Coronary artery (tissue), 2 donors: ENCODE data around the gene RPL13.

Experiments
- DNase-seq: peaks from one replicate; pipeline ENCODE4 v3.0.0-alpha.2; 2017; ENCODE audit warnings: low spot score
- H3K27ac ChIP-seq, 2 donors: fragments of 200-600 bp; sonication (generic); one replicate each; pipeline ENCODE4 v1.5.1; 2016 to 2019
- H3K4me3 ChIP-seq: fragments of 200-600 bp; sonication (generic); 2 replicates; pipeline ENCODE4 v1.5.1; 2016; ENCODE audit warnings: mild to moderate bottlenecking, moderate library complexity
- CTCF ChIP-seq: fragments of 200-600 bp; sonication (generic); IDR thresholded peaks from one replicate; pipeline ENCODE4 v1.5.1; 2019; ENCODE audit warnings: antibody characterized with exemption

The RPL13 gene

GRCh38 chr16:89560378-89561141, at the start of gene RPL13:
TSS of gene RPL13 (plus strand) at chr16:89560682. CDS start at chr16:89560960, 278 bp downstream.
- peak; percentile 97 for DNase-seq
- peak within 1 kb of the TSS; percentile 97 for H3K4me3 ChIP-seq
- no peak for TF ChIP-seq CTCF

GRCh38 chr16:89511374-89511773, 49.1 kb upstream of the RPL13 start:
- Histone ChIP-seq H3K27ac (no peak overlapping the region), H3K4me3 (no peak overlapping the region)
- no peak for TF ChIP-seq CTCF
- DNase-seq, result no peak

More at GRCh38 chr16:89560378-89561141, at the start of gene RPL13:
- peak within 1 kb of the TSS; percentile 89 to 97 for H3K27ac ChIP-seq

- DNase-seq, result no peak
- no peak for TF ChIP-seq CTCF
- Histone ChIP-seq H3K4me3 (no peak overlapping the region), H3K27ac (no peak overlapping the region)
These were observed 48.0 kb upstream of the RPL13 start for GRCh38 chr16:89512453-89512852.

GRCh38 chr16:89517128-89517527, 43.4 kb upstream of the RPL13 start:
- DNase-seq, result no peak
- no peak overlapping the region for H3K27ac ChIP-seq
- no peak for TF ChIP-seq CTCF
- H3K4me3 ChIP-seq, result no peak overlapping the region

GRCh38 chr16:89519881-89520280, 40.6 kb upstream of the RPL13 start:
- Histone ChIP-seq H3K27ac (no peak overlapping the region), H3K4me3 (no peak overlapping the region)
- TF ChIP-seq CTCF, result no peak
- DNase-seq, result no peak

- Histone ChIP-seq H3K4me3 (no peak overlapping the region), H3K27ac (no peak overlapping the region)
- TF ChIP-seq CTCF, result no peak
- no peak for DNase-seq
These were observed 38.2 kb upstream of the RPL13 start for GRCh38 chr16:89522287-89522686.

GRCh38 chr16:89523680-89524344, 36.7 kb upstream of the RPL13 start:
- no peak overlapping the region for H3K27ac ChIP-seq
- TF ChIP-seq CTCF, result no peak
- DNase-seq, result no peak
- H3K4me3 ChIP-seq, result no peak overlapping the region
